Measurements from ENCODE around the gene ALKBH2.

ALKBH2 gene

GRCh38 chr12:109102491-109102890 is 9.2 kb upstream of the ALKBH2 start:
- no peak for ATAC-seq
- TF ChIP-seq OSR1 (CRISPR knock-in tag; IDR thresholded peaks at IDR 0.05), result no peak
- TF ChIP-seq ZNF8 (CRISPR knock-in tag; IDR thresholded peaks at IDR 0.05), result no peak
- TF ChIP-seq CSRNP3 (CRISPR knock-in tag; IDR thresholded peaks at IDR 0.05), result no peak
- TF ChIP-seq TOX (CRISPR knock-in tag; IDR thresholded peaks at IDR 0.05; ENCODE audit: borderline replicate concordance), result no peak
- no peak for TF ChIP-seq CSDC2 (CRISPR knock-in tag; IDR thresholded peaks at IDR 0.05)
- no peak for TF ChIP-seq ZFP30 (CRISPR knock-in tag; IDR thresholded peaks at IDR 0.05)
- TF ChIP-seq CREB5 (CRISPR knock-in tag; IDR thresholded peaks at IDR 0.05; ENCODE audit: low read depth), result no peak
- no peak for TF ChIP-seq TCF4 (CRISPR knock-in tag; IDR thresholded peaks at IDR 0.05; ENCODE audit: borderline replicate concordance)
- TF ChIP-seq TSHZ2 (CRISPR knock-in tag; IDR thresholded peaks at IDR 0.05), result no peak
- no peak for TF ChIP-seq ESRRG (CRISPR knock-in tag; IDR thresholded peaks at IDR 0.05)
- no peak for TF ChIP-seq PPARA (CRISPR knock-in tag; IDR thresholded peaks at IDR 0.05; ENCODE audit: borderline replicate concordance)
- no peak for TF ChIP-seq PATZ1 (CRISPR knock-in tag; IDR thresholded peaks at IDR 0.05; ENCODE audit: borderline replicate concordance)
- TF ChIP-seq ZC3H10 (CRISPR knock-in tag; IDR thresholded peaks at IDR 0.05), result no peak
- no peak for TF ChIP-seq ARNTL (CRISPR knock-in tag; IDR thresholded peaks at IDR 0.05; ENCODE audit: borderline replicate concordance, low read depth)

GRCh38 chr12:109100741-109101140 is 7.5 kb upstream of the ALKBH2 start:
- TF ChIP-seq OSR1 (CRISPR knock-in tag; IDR thresholded peaks at IDR 0.05) (no peak), ZC3H10 (CRISPR knock-in tag; IDR thresholded peaks at IDR 0.05) (no peak), TOX (CRISPR knock-in tag; IDR thresholded peaks at IDR 0.05; ENCODE audit: borderline replicate concordance) (no peak), POU6F1 (CRISPR knock-in tag; IDR thresholded peaks at IDR 0.05; ENCODE audit: borderline replicate concordance, low read depth) (no peak), CSDC2 (CRISPR knock-in tag; IDR thresholded peaks at IDR 0.05) (no peak), BACH2 (CRISPR knock-in tag; IDR thresholded peaks at IDR 0.05; ENCODE audit: borderline replicate concordance) (no peak), ZNF565 (CRISPR knock-in tag; conservative IDR thresholded peaks at IDR 0.05; ENCODE audit: low read depth) (no peak), ISL1 (CRISPR knock-in tag; IDR thresholded peaks at IDR 0.05) (no peak), ZFP3 (CRISPR knock-in tag; IDR thresholded peaks at IDR 0.05) (no peak), ZNF70 (CRISPR knock-in tag; IDR thresholded peaks at IDR 0.05) (no peak), ESRRG (CRISPR knock-in tag; IDR thresholded peaks at IDR 0.05) (no peak), PPARA (CRISPR knock-in tag; IDR thresholded peaks at IDR 0.05; ENCODE audit: borderline replicate concordance) (no peak), RARB (CRISPR knock-in tag; IDR thresholded peaks at IDR 0.05) (no peak), TSHZ2 (CRISPR knock-in tag; IDR thresholded peaks at IDR 0.05) (no peak)

More at GRCh38 chr12:109100741-109101140, 7.5 kb upstream of the ALKBH2 start:
- no peak for ATAC-seq
